Ascending aorta (tissue), 2 donors: Measurements from ENCODE around the gene MAP3K19. TPM values are rescaled to one million over a fixed set of nuclear protein-coding genes. Genes with fewer than 3 reads are reported as not detected.

Experiments used
- DNase-seq, 2 donors: peaks; one replicate each; pipeline ENCODE4 v3.0.0-alpha.2; 2019; ENCODE audit warnings: low spot score in 2 of 2
- H3K27ac ChIP-seq, 2 donors: fragments of 200-600 bp; sonication (generic); one replicate each; pipeline ENCODE4 v1.5.1; 2016 to 2017; ENCODE audit warnings: mild to moderate bottlenecking in 1 of 2
- H3K27me3 ChIP-seq: fragments of 200-600 bp; sonication (generic); one replicate; pipeline ENCODE4 v1.5.1; 2017
- H3K36me3 ChIP-seq, 2 donors: fragments of 200-600 bp; sonication (generic); one replicate each; pipeline ENCODE4 v1.5.1; 2016
- H3K4me1 ChIP-seq, 2 donors: fragments of 200-600 bp; sonication (generic); one replicate each; pipeline ENCODE4 v1.5.1; 2016 to 2017; ENCODE audit warnings: mild to moderate bottlenecking in 1 of 2
- H3K4me3 ChIP-seq, 2 donors: fragments of 200-600 bp; sonication (generic); one replicate each; pipeline ENCODE4 v1.5.1; 2016 to 2017; ENCODE audit warnings: mild to moderate bottlenecking in 1 of 2
- H3K9me3 ChIP-seq, 2 donors: fragments of 200-600 bp; sonication (generic); one replicate each; pipeline ENCODE4 v1.5.1; 2016
- CTCF ChIP-seq, 3 experiments: fragments of 200-600 bp in 2 of 3; fragments of 450-650 bp in 1 of 3; sonication (generic) in 2 of 3; IDR thresholded peaks; one replicate each; pipeline ENCODE4 v1.5.1; 2016 to 2019; ENCODE audit warnings: antibody characterized with exemption in 3 of 3, mild to moderate bottlenecking in 1 of 3, moderate library complexity in 1 of 3
- intact Hi-C: fragments of 100-400 bp; cut with DNase I; formaldehyde crosslinking; loops from one replicate; pipeline ENCODE4 v1.15.1; 2023
- total RNA-seq: library from RNA; depleted of rRNA; stranded (reverse); fragments of >200 nt; gene quantifications from one replicate; pipeline ENCODE4 v1.1.0, GENCODE V29; 2016

The MAP3K19 gene
- total RNA-seq, 1 donor from 2014 or later, result not detected

- DNase-seq, result no peak
- Histone ChIP-seq H3K36me3 (no peaks in the 10 kb centered on the region), H3K4me3 (no peak overlapping the region), H3K9me3 (no peaks in the 10 kb centered on the region), H3K27me3 (no peaks in the 10 kb centered on the region), H3K27ac (no peak overlapping the region), H3K4me1 (no peaks in the 10 kb centered on the region)
- no peak for TF ChIP-seq CTCF (IDR thresholded peaks at IDR 0.05)
- intact Hi-C loops, result no loop called here
Measured at GRCh38 chr2:135030826-135031225, 16.4 kb downstream of the MAP3K19 start.

DNA sequence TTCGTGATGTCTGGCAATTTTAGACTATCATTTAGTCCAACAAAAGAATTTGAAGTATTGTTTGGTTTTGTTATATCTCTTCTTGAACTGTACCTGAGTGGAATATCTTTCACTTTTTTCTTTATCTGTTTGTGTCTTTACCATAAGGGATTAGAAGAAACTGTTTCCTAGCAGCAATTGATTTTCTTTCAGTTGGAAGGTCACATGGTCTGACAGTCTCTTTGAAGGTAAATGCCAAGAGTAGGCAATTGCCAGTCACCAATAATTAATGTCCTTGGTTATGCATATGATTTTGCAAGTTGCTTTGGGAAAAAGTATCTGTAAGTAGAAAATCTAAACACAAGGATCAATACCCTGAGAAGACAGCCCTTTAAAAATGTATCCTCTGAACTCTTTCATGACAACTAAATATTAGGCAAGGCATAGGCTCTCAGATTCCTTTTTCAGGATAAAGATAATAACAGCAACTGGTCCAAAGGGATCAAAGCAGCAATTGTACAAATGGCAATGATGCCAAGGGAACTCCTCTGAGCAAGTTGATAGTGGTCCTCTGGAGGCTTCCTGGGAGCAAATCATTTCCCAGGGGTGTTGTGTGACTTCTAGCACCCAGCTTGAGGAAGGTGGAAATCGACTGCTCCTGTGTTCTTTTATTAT, 17.6 kb downstream of the MAP3K19 start:
- Histone ChIP-seq H3K27me3 (no peaks in the 10 kb centered on the region), H3K4me3 (no peak overlapping the region), H3K4me1 (no peaks in the 10 kb centered on the region), H3K27ac (no peak overlapping the region), H3K36me3 (no peaks in the 10 kb centered on the region), H3K9me3 (no peaks in the 10 kb centered on the region)
- TF ChIP-seq CTCF (IDR thresholded peaks at IDR 0.05), result no peak
- DNase-seq, result no peak
- intact Hi-C loops, result no loop called here

- Histone ChIP-seq H3K27me3 (no peaks in the 10 kb centered on the region), H3K9me3 (no peaks in the 10 kb centered on the region), H3K4me3 (no peak overlapping the region), H3K4me1 (no peaks in the 10 kb centered on the region), H3K27ac (no peak overlapping the region), H3K36me3 (no peaks in the 10 kb centered on the region)
- no peak for DNase-seq
- no peak for TF ChIP-seq CTCF (IDR thresholded peaks at IDR 0.05)
- intact Hi-C loops, result no loop called here
Measured at GRCh38 chr2:135023886-135024485, 23.3 kb downstream of the MAP3K19 start.

- H3K27ac ChIP-seq, result no peak overlapping the region
- H3K27me3 ChIP-seq, result no peaks in the 10 kb centered on the region
- no peak for TF ChIP-seq CTCF (IDR thresholded peaks at IDR 0.05)
- intact Hi-C loops, result no loop called here
- no peaks in the 10 kb centered on the region for H3K4me1 ChIP-seq
- no peaks in the 10 kb centered on the region for H3K9me3 ChIP-seq
- no peak overlapping the region for H3K4me3 ChIP-seq
- no peak for DNase-seq
- no peaks in the 10 kb centered on the region for H3K36me3 ChIP-seq
Measured at GRCh38 chr2:135022952-135023880, 24.0 kb downstream of the MAP3K19 start.

DNA sequence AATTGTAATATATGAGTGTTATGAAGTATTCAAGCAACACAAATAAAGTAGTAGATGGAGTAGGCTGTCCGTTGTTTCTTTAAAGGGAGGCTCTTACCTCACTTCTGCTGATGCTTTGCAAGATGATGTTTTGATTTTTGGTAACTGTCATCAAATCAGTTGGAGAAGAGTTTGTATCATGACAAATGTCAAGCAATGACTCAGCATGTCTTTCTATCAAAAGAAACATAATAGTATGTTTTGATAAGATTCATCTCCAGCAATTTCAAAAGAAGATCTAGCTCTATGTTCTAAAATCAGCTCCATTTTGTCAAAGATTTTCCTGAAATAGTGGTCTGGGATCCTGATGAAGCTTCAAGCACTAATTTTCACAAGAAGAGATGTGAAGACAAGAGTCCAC, 25.6 kb downstream of the MAP3K19 start:
- intact Hi-C loops, result no loop called here
- no peaks in the 10 kb centered on the region for H3K27me3 ChIP-seq

More for the DNA sequence above, 25.6 kb downstream of the MAP3K19 start:
- Histone ChIP-seq H3K36me3 (no peaks in the 10 kb centered on the region), H3K9me3 (no peaks in the 10 kb centered on the region), H3K4me1 (no peaks in the 10 kb centered on the region), H3K4me3 (no peak overlapping the region), H3K27ac (no peak overlapping the region)
- no peak for DNase-seq
- TF ChIP-seq CTCF (IDR thresholded peaks at IDR 0.05), result no peak
